Body of pancreas (tissue), 4 donors: Measurements from ENCODE around the gene SCP2. TPM values are rescaled to one million over a fixed set of nuclear protein-coding genes. Genes with fewer than 3 reads are reported as not detected.

Experiments
- ATAC-seq: fragments of 150-250 bp; one replicate; pipeline ENCODE4 v1.9.1; 2016
- DNase-seq, 4 donors: peaks; one replicate each; pipeline ENCODE4 v3.0.0-alpha.2; 2019
- H3K27ac ChIP-seq, 4 donors: fragments of 200-600 bp; sonication (generic); 1 replicate in 3 of 4; 2 replicates in 1 of 4; pipeline versions ENCODE4 v1.5.1 to v1.6.1; 2016 to 2019; ENCODE audit warnings: mild to moderate bottlenecking in 1 of 4, mixed read lengths in 1 of 4, moderate library complexity in 1 of 4
- H3K27me3 ChIP-seq, 2 donors: fragments of 200-600 bp; sonication (generic); one replicate each; pipeline ENCODE4 v1.6.0; 2016; ENCODE audit warnings: mild to moderate bottlenecking in 1 of 2
- H3K36me3 ChIP-seq, 2 donors: fragments of 200-600 bp; sonication (generic); replicated peaks in 1 of 2; 2 replicates each; pipeline ENCODE4 v1.5.1; 2016; ENCODE audit warnings: low read depth in 2 of 2; ENCODE audit not compliant: insufficient read depth in 1 of 2
- H3K4me1 ChIP-seq: fragments of 200-600 bp; sonication (generic); one replicate; pipeline ENCODE4 v1.6.0; 2016
- H3K4me3 ChIP-seq, 2 donors: fragments of 200-600 bp; sonication (generic); 1 replicate in 1 of 2; 2 replicates in 1 of 2; pipeline ENCODE4 v1.5.1; 2016 to 2019
- H3K9me3 ChIP-seq, 3 donors: fragments of 200-600 bp; sonication (generic); 1 replicate in 2 of 3; 2 replicates in 1 of 3; pipeline ENCODE4 v1.5.1; 2016
- POLR2A ChIP-seq, 3 donors: fragments of 450-650 bp; IDR thresholded peaks; one replicate each; pipeline ENCODE4 v1.6.1; 2016; ENCODE audit warnings: antibody characterized with exemption in 3 of 3, mild to moderate bottlenecking in 2 of 3
- WGBS, 2 donors: methylation state at CpG; one replicate each; pipeline ENCODE4 v1.1.5; 2017; 5-methylcytosine and 5-hydroxymethylcytosine counted together
- intact Hi-C: fragments of 100-400 bp; cut with DNase I; formaldehyde crosslinking; loops from one replicate; pipeline ENCODE4 v1.15.1; 2023
- total RNA-seq, 2 donors: library from RNA; depleted of rRNA; stranded (reverse); fragments of >200 nt; gene quantifications; one replicate each; pipeline ENCODE4 v1.1.0, GENCODE V29; 2016
- TF ChIP-seq, protein P1 (sequence below), 7 experiments: fragments of 450-650 bp in 4 of 7; fragments of 200-600 bp in 3 of 7; sonication (generic) in 3 of 7; IDR thresholded peaks; one replicate each; pipeline ENCODE4 v1.5.1; 2016 to 2019; ENCODE audit warnings: antibody characterized with exemption in 7 of 7

Gene SCP2
- total RNA-seq, 2 donors from 2014 or later, result 87.4 to 90.3 TPM

DNA sequence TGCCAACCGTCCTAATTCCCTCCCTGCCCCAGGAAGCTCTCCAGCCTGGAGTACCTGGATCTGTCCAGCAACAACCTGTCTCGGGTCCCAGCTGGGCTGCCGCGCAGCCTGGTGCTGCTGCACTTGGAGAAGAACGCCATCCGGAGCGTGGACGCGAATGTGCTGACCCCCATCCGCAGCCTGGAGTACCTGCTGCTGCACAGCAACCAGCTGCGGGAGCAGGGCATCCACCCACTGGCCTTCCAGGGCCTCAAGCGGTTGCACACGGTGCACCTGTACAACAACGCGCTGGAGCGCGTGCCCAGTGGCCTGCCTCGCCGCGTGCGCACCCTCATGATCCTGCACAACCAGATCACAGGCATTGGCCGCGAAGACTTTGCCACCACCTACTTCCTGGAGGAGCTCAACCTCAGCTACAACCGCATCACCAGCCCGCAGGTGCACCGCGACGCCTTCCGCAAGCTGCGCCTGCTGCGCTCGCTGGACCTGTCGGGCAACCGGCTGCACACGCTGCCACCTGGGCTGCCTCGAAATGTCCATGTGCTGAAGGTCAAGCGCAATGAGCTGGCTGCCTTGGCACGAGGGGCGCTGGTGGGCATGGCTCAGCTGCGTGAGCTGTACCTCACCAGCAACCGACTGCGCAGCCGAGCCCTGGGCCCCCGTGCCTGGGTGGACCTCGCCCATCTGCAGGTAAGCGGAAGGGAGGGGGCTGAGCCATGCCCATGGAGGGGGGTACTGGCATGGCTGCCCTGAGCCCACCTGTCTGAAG is 151.4 kb downstream of the SCP2 start:
- ATAC-seq (no peak), DNase-seq (no peak)
- WGBS, 2 donors, result 92% methylated on average over 35 to 46 of the region's 46 CpGs
- no peaks in the 10 kb centered on the region for H3K27me3 ChIP-seq
- no peak overlapping the region for H3K4me3 ChIP-seq
- no peak for TF ChIP-seq POLR2A (IDR thresholded peaks at IDR 0.05)
- TF ChIP-seq, protein P1, sequence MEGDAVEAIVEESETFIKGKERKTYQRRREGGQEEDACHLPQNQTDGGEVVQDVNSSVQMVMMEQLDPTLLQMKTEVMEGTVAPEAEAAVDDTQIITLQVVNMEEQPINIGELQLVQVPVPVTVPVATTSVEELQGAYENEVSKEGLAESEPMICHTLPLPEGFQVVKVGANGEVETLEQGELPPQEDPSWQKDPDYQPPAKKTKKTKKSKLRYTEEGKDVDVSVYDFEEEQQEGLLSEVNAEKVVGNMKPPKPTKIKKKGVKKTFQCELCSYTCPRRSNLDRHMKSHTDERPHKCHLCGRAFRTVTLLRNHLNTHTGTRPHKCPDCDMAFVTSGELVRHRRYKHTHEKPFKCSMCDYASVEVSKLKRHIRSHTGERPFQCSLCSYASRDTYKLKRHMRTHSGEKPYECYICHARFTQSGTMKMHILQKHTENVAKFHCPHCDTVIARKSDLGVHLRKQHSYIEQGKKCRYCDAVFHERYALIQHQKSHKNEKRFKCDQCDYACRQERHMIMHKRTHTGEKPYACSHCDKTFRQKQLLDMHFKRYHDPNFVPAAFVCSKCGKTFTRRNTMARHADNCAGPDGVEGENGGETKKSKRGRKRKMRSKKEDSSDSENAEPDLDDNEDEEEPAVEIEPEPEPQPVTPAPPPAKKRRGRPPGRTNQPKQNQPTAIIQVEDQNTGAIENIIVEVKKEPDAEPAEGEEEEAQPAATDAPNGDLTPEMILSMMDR (IDR thresholded peaks at IDR 0.05), result no peak
- no peak overlapping the region for H3K27ac ChIP-seq
- no peaks in the 10 kb centered on the region for H3K4me1 ChIP-seq
- H3K9me3 ChIP-seq, result no peaks in the 10 kb centered on the region
- no peaks in the 10 kb centered on the region for H3K36me3 ChIP-seq
- intact Hi-C loops, result no loop called here

GRCh38 chr1:53079251-53079650 is 152.2 kb downstream of the SCP2 start:
- Histone ChIP-seq H3K9me3 (no peaks in the 10 kb centered on the region), H3K36me3 (no peaks in the 10 kb centered on the region), H3K4me3 (no peak overlapping the region), H3K4me1 (no peaks in the 10 kb centered on the region), H3K27ac (no peak overlapping the region), H3K27me3 (no peaks in the 10 kb centered on the region)
- DNase-seq (no peak), ATAC-seq (no peak)
- WGBS, 2 donors, result 85 to 87% methylated on average over 3 to 4 of the region's 4 CpGs
- intact Hi-C loops, result no loop called here
- no peak for TF ChIP-seq POLR2A (IDR thresholded peaks at IDR 0.05)
- TF ChIP-seq, protein P1 (IDR thresholded peaks at IDR 0.05), result no peak

- intact Hi-C loops, result no loop called here
- Histone ChIP-seq H3K27me3 (no peaks in the 10 kb centered on the region), H3K27ac (no peak overlapping the region), H3K4me1 (no peaks in the 10 kb centered on the region), H3K36me3 (no peaks in the 10 kb centered on the region), H3K4me3 (no peak overlapping the region), H3K9me3 (no peaks in the 10 kb centered on the region)
- ATAC-seq (no peak), DNase-seq (no peak)
- WGBS, 2 donors, result 31 to 85% methylated on average over 3 of the region's 3 CpGs
- TF ChIP-seq, protein P1 (IDR thresholded peaks at IDR 0.05), result no peak
- no peak for TF ChIP-seq POLR2A (IDR thresholded peaks at IDR 0.05)
Observed at GRCh38 chr1:53080041-53080440, 153.0 kb downstream of the SCP2 start.

- Histone ChIP-seq H3K36me3 (no peaks in the 10 kb centered on the region), H3K9me3 (no peaks in the 10 kb centered on the region), H3K4me1 (no peaks in the 10 kb centered on the region), H3K4me3 (no peak overlapping the region), H3K27me3 (no peaks in the 10 kb centered on the region), H3K27ac (no peak overlapping the region)
- WGBS, 2 donors, result 77 to 79% methylated on average over 12 to 15 of the region's 15 CpGs
- TF ChIP-seq, protein P1 (IDR thresholded peaks at IDR 0.05), result no peak
- no peak for TF ChIP-seq POLR2A (IDR thresholded peaks at IDR 0.05)
- no peak for ATAC-seq
- intact Hi-C loops, result no loop called here
- DNase-seq, result no peak
Observed at GRCh38 chr1:53080769-53081168, 153.7 kb downstream of the SCP2 start.
